HG02840 (cell line): ENCODE results near the gene PARP3.
"Not testable (repeated sequence)": the region's sequence is repeated elsewhere in the genome, so short reads cannot be mapped to it uniquely, and the experiment has no call there.

ENCODE experiments used
- ATAC-seq: cut with Tn5 transposase; IDR thresholded peaks from one replicate; pipeline ENCODE4 v1.9.1; 2021; ENCODE audit warnings: mild to moderate bottlenecking, moderate library complexity, moderate number of reproducible peaks; ENCODE audit not compliant: unreplicated experiment, low FRiP score

The PARP3 gene

GRCh38 chr3:51941798-51942602, at the start of gene PARP3, which contains the start of gene RRP9:
TSS of gene PARP3 (plus strand) at chr3:51942363. CDS start at chr3:51943356, 993 bp downstream.
TSS of gene RRP9 (minus strand) at chr3:51941904. CDS start at chr3:51941867, 37 bp downstream.
- ATAC-seq = peak; percentile 88

- ATAC-seq = no peak
These were observed 47.8 kb upstream of the PARP3 start for GRCh38 chr3:51894391-51894790.

- ATAC-seq = no peak
These were observed 47.2 kb upstream of the PARP3 start for GRCh38 chr3:51894939-51895338.

GRCh38 chr3:51896607-51897305, 45.4 kb upstream of the PARP3 start:
- ATAC-seq = no peak

GRCh38 chr3:51897391-51897790, 44.8 kb upstream of the PARP3 start:
- ATAC-seq = no peak

- not testable (repeated sequence) for ATAC-seq
These were observed 42.1 kb upstream of the PARP3 start for GRCh38 chr3:51900043-51900442.

GRCh38 chr3:51902361-51902760, 39.8 kb upstream of the PARP3 start:
- ATAC-seq = not testable (repeated sequence)

GRCh38 chr3:51904034-51904823, 37.9 kb upstream of the PARP3 start:
- no peak for ATAC-seq

- ATAC-seq = no peak
These were observed 34.1 kb upstream of the PARP3 start for GRCh38 chr3:51908026-51908425.

GRCh38 chr3:51916418-51916817, 25.7 kb upstream of the PARP3 start:
- no peak for ATAC-seq

GRCh38 chr3:51921081-51921578, 21.0 kb upstream of the PARP3 start:
- no peak for ATAC-seq

GRCh38 chr3:51927061-51927977, 14.8 kb upstream of the PARP3 start:
- ATAC-seq = no peak

- ATAC-seq = no peak
These were observed 13.7 kb upstream of the PARP3 start for GRCh38 chr3:51928438-51928837.

- not testable (repeated sequence) for ATAC-seq
These were observed 13.2 kb upstream of the PARP3 start for GRCh38 chr3:51928981-51929380.

GRCh38 chr3:51929420-51930003, 12.7 kb upstream of the PARP3 start:
- ATAC-seq = no peak

GRCh38 chr3:51930439-51930838, 11.7 kb upstream of the PARP3 start:
- ATAC-seq = no peak

GRCh38 chr3:51931756-51932155, 10.4 kb upstream of the PARP3 start:
- no peak for ATAC-seq

GRCh38 chr3:51932471-51933370, 9.4 kb upstream of the PARP3 start:
- no peak for ATAC-seq
